ENCODE measurements around the gene NOL11.
"Not testable (repeated sequence)": the region's sequence is repeated elsewhere in the genome, so short reads cannot be mapped to it uniquely, and the experiment has no call there.

The NOL11 gene

GRCh38 chr17:67708378-67708777 is 9.4 kb upstream of the NOL11 start:
- DNase-seq (ENCODE audit: low read depth) = no peak

GRCh38 chr17:67711916-67712315 is 5.8 kb upstream of the NOL11 start:
- no peak for DNase-seq (ENCODE audit: low read depth)

GRCh38 chr17:67712375-67712774 is 5.4 kb upstream of the NOL11 start:
- DNase-seq (ENCODE audit: low read depth) = no peak

GRCh38 chr17:67713169-67713568 is 4.6 kb upstream of the NOL11 start:
- DNase-seq (ENCODE audit: low read depth) = no peak

- DNase-seq (ENCODE audit: low read depth) = no peak
Measured at GRCh38 chr17:67716405-67716798, 1.3 kb upstream of the NOL11 start.

- DNase-seq (ENCODE audit: low read depth) = no peak
Measured at GRCh38 chr17:67717192-67717623, 528 bp upstream of the NOL11 start.

GRCh38 chr17:67718325-67718941 is 697 bp downstream of the NOL11 start:
- DNase-seq (ENCODE audit: low read depth) = peak; percentile 13

GRCh38 chr17:67725373-67725791 is 7.6 kb downstream of the NOL11 start:
- no peak for DNase-seq (ENCODE audit: low read depth)

- DNase-seq (ENCODE audit: low read depth) = no peak
Measured at GRCh38 chr17:67725807-67726206, 8.1 kb downstream of the NOL11 start.

- not testable (repeated sequence) for DNase-seq (ENCODE audit: low read depth)
Measured at GRCh38 chr17:67727152-67728039, 9.7 kb downstream of the NOL11 start.

GRCh38 chr17:67729903-67730302 is 12.2 kb downstream of the NOL11 start:
- no peak for DNase-seq (ENCODE audit: low read depth)

GRCh38 chr17:67730731-67731130 is 13.0 kb downstream of the NOL11 start:
- no peak for DNase-seq (ENCODE audit: low read depth)

GRCh38 chr17:67733449-67733848 is 15.7 kb downstream of the NOL11 start:
- no peak for DNase-seq (ENCODE audit: low read depth)

GRCh38 chr17:67737145-67737544 is 19.4 kb downstream of the NOL11 start:
- DNase-seq (ENCODE audit: low read depth) = no peak

- DNase-seq (ENCODE audit: low read depth) = no peak
Measured at GRCh38 chr17:67742025-67742424, 24.3 kb downstream of the NOL11 start.

GRCh38 chr17:67746704-67747571 is 29.2 kb downstream of the NOL11 start:
- DNase-seq (ENCODE audit: low read depth) = no peak

- DNase-seq (ENCODE audit: low read depth) = no peak
Measured at GRCh38 chr17:67747681-67748235, 30.0 kb downstream of the NOL11 start.

GRCh38 chr17:67750067-67750466 is 32.3 kb downstream of the NOL11 start:
- no peak for DNase-seq (ENCODE audit: low read depth)

GRCh38 chr17:67751101-67752074 is 33.7 kb downstream of the NOL11 start:
- DNase-seq (ENCODE audit: low read depth) = no peak

GRCh38 chr17:67752160-67752559 is 34.4 kb downstream of the NOL11 start:
- DNase-seq (ENCODE audit: low read depth) = not testable (repeated sequence)

GRCh38 chr17:67753026-67753425 is 35.3 kb downstream of the NOL11 start:
- no peak for DNase-seq (ENCODE audit: low read depth)

All from stimulated activated CD8-positive, alpha-beta memory T cell treated with anti-CD3 and anti-CD28 coated beads, Interleukin-12 subunit alpha, Interleukin-12 subunit beta, amount 100 ng/mL, for 4 hours (primary cell).